NB4 (cell line): ENCODE results near the gene THUMPD1.

Experiments
- CTCF ChIP-seq: IDR thresholded peaks from one replicate; pipeline ENCODE4 v1.5.1; 2012; ENCODE audit warnings: low read depth, low read length
- MAX ChIP-seq: IDR thresholded peaks from 2 replicates; pipeline ENCODE4 v1.6.1; 2011; ENCODE audit warnings: low read depth, low read length
- POLR2A ChIP-seq: IDR thresholded peaks from 2 replicates; pipeline ENCODE4 v1.6.1; 2011; ENCODE audit warnings: mild to moderate bottlenecking; ENCODE audit not compliant: insufficient read length; ENCODE audit errors: extremely low read depth

- TF ChIP-seq CTCF (no peak), POLR2A (no peak), MAX (no peak)
These were observed 13.6 kb upstream of the THUMPD1 start for GRCh38 chr16:20755238-20755637.
